ENCODE measurements around the gene CDH11. TPM values are rescaled to one million over a fixed set of nuclear protein-coding genes. Genes with fewer than 3 reads are reported as not detected.

CDH11 gene
- total and polyA plus RNA-seq, 7 donors, result 1.2 to 146 (median 19.3) TPM

DNA sequence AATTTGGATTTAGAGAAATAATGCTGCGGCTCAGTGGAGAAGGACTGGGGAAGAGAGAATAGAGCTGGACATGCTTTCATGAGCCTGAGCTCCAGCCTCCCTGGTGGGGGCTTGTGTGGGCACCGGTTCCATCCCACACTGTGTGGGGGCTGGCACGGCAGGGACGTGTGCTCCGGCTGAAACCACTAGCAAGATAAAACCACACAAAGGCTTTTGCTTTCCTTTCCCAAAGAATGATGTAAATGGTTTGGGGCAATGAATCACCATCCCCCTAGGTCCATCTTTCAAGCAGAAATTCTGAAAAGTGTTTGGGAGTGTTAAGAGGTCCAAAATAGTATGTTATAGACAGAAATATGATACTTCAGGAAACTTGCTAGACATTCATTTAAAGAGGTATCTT lies 77.0 kb downstream of the CDH11 start:
- WGBS, 2 donors, result 62 to 82% methylated on average over 5 of the region's 5 CpGs
- Histone ChIP-seq H3K9me3 (no peaks in the 10 kb centered on the region), H3K27ac (no peak overlapping the region), H3K36me3 (peaks cover 0 to 8% (median 0%) of the 10 kb centered on the region in 4 donors), H3K4me1 (no peaks in the 10 kb centered on the region), H3K4me3 (no peak overlapping the region), H3K27me3 (no peaks in the 10 kb centered on the region)
- TF ChIP-seq EP300 (IDR thresholded peaks at IDR 0.05) (no peak), POLR2AphosphoS5 (IDR thresholded peaks at IDR 0.05) (no peak), POLR2A (IDR thresholded peaks at IDR 0.05) (no peak)
- TF ChIP-seq, protein P1, sequence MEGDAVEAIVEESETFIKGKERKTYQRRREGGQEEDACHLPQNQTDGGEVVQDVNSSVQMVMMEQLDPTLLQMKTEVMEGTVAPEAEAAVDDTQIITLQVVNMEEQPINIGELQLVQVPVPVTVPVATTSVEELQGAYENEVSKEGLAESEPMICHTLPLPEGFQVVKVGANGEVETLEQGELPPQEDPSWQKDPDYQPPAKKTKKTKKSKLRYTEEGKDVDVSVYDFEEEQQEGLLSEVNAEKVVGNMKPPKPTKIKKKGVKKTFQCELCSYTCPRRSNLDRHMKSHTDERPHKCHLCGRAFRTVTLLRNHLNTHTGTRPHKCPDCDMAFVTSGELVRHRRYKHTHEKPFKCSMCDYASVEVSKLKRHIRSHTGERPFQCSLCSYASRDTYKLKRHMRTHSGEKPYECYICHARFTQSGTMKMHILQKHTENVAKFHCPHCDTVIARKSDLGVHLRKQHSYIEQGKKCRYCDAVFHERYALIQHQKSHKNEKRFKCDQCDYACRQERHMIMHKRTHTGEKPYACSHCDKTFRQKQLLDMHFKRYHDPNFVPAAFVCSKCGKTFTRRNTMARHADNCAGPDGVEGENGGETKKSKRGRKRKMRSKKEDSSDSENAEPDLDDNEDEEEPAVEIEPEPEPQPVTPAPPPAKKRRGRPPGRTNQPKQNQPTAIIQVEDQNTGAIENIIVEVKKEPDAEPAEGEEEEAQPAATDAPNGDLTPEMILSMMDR (IDR thresholded peaks at IDR 0.05), result no peak
- intact Hi-C loops (cut with DNase I), result no loop called here
- no peak for DNase-seq

DNA sequence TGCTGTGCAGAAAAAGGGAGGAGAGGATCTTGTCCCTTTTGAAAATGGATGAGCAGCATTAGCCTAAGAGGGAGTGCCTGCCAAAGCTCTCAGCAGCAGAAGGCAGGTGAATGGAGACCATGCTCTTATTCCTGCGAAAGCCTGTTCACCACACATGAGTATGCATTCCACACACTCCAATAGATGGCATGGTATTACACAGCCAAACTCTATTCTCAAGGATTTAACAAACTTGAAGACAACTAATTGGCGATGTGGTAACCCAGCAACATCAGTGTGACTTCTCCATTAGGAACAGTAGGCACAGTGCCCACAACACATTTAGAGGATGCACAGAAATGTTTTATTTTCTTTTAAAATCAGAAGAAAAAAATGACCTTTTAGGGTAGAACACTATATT lies 77.8 kb downstream of the CDH11 start:
- Histone ChIP-seq H3K27me3 (no peaks in the 10 kb centered on the region), H3K9me3 (no peaks in the 10 kb centered on the region), H3K4me3 (no peak overlapping the region), H3K4me1 (no peaks in the 10 kb centered on the region), H3K36me3 (peaks cover 0 to under 1% (median 0%) of the 10 kb centered on the region in 4 donors), H3K27ac (no peak overlapping the region)
- DNase-seq, result no peak
- WGBS, 2 donors, result 92 to 95% methylated on average over 2 of the region's 2 CpGs
- TF ChIP-seq POLR2A (IDR thresholded peaks at IDR 0.05) (no peak), POLR2AphosphoS5 (IDR thresholded peaks at IDR 0.05) (no peak), EP300 (IDR thresholded peaks at IDR 0.05) (no peak)
- TF ChIP-seq, protein P1 (IDR thresholded peaks at IDR 0.05), result no peak
- intact Hi-C loops (cut with DNase I), result no loop called here

DNA sequence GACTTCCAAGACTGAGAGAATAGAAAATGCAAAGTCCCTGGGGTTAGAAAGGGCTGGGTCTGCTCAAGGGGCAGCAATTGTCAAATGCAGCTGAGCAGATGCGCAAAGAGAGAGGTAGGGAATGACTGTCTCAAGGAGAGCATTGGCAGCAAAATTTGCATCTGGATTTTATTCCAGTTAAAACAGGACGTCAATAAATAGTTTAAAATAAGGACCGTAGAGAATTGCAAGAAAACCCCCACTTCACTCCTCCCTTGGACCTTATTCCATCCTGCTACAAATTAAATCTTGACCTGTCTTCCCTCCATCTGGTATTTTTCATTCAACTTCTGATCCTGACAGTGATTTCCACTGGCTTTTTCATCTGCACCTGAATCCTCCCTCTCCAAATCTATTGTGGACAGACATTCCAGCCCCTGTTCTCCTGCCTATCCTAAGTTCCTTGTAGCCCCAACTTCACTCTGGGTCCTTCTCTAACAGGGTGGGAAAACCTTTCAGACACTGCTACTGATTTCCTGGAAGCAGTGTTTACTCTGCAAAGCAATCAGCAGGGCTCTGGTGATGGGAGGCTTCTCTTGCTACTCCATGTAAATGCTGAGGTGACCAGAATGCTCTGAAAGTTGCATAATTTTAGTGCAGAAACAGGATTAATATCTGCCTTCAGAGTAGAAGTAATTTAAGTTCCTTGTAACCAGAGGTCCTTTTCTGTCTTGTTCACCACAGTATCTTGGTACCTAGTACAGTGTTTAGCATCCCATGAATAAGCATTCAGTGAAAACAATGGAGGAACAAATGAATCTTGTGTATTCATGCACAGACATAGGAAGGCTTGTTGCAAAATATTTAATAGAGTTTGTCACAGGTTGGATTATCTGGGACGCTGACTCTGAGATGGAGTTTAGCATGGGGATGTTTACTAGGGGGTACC lies 79.2 kb downstream of the CDH11 start:
- H3K27ac ChIP-seq, result no peak overlapping the region
- no peak for TF ChIP-seq POLR2A (IDR thresholded peaks at IDR 0.05)
- TF ChIP-seq, protein P1 (IDR thresholded peaks at IDR 0.05), result no peak
- TF ChIP-seq POLR2AphosphoS5 (IDR thresholded peaks at IDR 0.05), result no peak
- TF ChIP-seq EP300 (IDR thresholded peaks at IDR 0.05), result no peak
- no peak overlapping the region for H3K4me3 ChIP-seq
- H3K36me3 ChIP-seq, result no peaks in the 10 kb centered on the region
- peaks cover 0 to 10% (median 5%) of the 10 kb centered on the region in 4 donors for H3K4me1 ChIP-seq
- no peaks in the 10 kb centered on the region for H3K9me3 ChIP-seq
- DNase-seq, result no peak
- H3K27me3 ChIP-seq, result no peaks in the 10 kb centered on the region
- 89 to 92% methylated on average over 4 of the region's 4 CpGs for WGBS, 2 donors
- intact Hi-C loops (cut with DNase I), result no loop called here

DNA sequence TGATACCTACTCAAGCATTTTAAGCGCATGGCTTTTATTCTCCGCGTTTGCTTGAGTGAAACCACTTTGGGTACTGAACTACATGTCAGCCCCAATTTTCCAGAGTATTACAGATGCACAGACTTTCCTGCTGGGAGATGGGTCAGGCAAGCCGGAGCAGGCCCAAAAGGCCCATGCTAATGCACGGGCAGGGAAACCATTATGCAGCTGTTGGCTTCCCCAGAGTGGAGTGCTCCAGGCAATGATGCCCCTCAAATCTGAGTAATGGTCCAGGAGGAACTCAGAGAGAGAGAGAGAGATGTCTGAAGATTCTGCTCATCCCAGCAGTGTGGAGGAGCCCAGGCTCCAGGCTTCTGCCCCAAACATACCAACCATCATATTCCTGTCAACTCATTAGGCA lies 80.2 kb downstream of the CDH11 start:
- no peak overlapping the region for H3K4me3 ChIP-seq
- no peak for DNase-seq
- no peaks in the 10 kb centered on the region for H3K9me3 ChIP-seq
- 92 to 96% methylated on average over 5 of the region's 5 CpGs for WGBS, 2 donors
- H3K36me3 ChIP-seq, result no peaks in the 10 kb centered on the region
- intact Hi-C loops (cut with DNase I), result no loop called here
- no peaks in the 10 kb centered on the region for H3K27me3 ChIP-seq
- no peak overlapping the region for H3K27ac ChIP-seq
- H3K4me1 ChIP-seq, result peaks cover 0 to 19% (median 5%) of the 10 kb centered on the region in 4 donors
- TF ChIP-seq EP300 (IDR thresholded peaks at IDR 0.05) (no peak), POLR2AphosphoS5 (IDR thresholded peaks at IDR 0.05) (no peak)
- TF ChIP-seq, protein P1 (IDR thresholded peaks at IDR 0.05), result no peak

All from sigmoid colon (tissue), 7 donors.